HG03175 (cell line): ENCODE results near the gene ASCL2.

ENCODE experiments used
- ATAC-seq: cut with Tn5 transposase; IDR thresholded peaks from one replicate; pipeline ENCODE4 v1.9.1; 2021; ENCODE audit warnings: mild to moderate bottlenecking, moderate library complexity; ENCODE audit not compliant: unreplicated experiment

ASCL2 gene

GRCh38 chr11:2275334-2276279 lies 5.2 kb upstream of the ASCL2 start:
- ATAC-seq, result no peak

DNA sequence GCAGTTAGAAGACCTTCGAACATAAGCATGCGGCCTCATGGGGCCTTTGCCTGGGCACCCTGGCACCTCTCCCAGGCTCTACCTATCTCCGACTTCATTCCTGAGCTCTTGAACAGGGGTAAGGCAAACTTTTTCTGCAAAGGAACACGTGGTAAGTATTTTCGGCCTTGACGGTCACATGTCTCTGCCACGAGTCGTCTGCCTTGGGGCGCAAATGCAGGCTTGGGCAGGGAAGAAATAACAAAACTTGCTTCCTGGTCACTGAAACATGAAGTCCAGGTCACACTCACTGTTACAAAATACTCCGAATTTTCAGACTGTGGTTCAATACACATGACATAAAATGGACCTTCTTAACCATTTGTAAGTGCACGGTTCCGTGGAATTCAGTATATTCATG lies 3.4 kb upstream of the ASCL2 start:
- no peak for ATAC-seq

GRCh38 chr11:2273311-2273710 lies 2.9 kb upstream of the ASCL2 start:
- no peak for ATAC-seq

DNA sequence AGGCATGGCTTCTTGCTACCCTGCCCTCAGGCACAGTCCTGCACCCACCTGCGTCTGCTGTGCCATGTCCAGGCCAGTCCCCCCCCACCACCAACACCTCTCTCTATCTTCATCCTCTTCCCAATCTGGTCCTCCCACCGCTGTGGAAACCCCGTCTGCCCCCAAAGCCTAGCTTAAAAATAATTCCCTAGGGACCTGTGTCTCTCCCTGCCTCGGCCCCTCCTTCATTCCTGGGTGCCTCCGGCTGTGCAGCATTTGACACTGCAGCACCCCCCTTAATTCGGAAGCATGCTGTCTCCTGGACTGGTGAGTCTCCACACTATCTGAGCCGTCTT lies 2.5 kb upstream of the ASCL2 start:
- ATAC-seq, result no peak

GRCh38 chr11:2272228-2272945 lies 2.0 kb upstream of the ASCL2 start:
- ATAC-seq, result no peak

DNA sequence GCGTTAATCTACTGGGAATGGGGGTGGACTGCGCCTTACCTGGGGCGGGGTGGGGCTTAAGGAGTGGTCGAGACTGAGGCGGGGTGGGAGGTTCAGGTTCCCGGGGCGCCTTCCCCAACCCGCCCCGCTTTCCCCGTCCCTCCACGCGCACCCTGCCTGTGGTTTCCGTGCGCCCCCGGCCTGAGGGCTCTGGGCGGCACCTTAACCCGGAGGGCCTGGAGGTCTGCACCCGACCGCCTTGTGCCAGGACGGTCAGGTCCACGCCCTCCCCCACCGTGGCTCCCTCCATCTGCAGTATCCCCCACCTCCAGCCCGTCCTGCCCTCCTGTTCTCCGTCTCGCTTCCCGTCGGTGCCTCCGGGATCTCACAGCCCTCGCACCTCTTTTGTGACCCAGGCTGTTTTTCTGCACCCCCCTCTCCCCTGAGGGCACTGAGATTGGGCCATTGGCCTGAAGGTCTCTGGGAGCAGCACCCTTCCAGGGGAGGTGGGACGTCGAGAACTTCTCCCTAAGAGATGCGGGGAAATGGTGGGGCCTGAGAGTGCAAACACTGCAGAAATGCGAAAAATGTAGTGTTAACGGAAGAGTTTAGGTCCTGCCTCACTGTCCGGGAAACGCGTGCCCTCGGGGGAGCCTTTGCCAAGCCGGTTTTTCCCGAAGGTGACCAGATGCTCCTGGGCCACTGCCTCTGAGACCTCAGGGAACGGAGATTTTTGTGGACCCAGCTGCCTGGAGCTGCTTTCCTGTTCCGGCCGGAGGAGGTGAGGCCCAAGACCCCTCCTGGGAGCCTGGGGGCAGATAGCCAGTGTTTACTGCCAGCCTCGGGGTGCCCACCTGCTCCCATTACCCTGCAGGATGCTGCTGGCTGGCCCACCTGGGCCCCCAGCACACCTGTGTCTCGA lies 1.2 kb upstream of the ASCL2 start:
- no peak for ATAC-seq

- no peak for ATAC-seq
These were observed 614 bp upstream of the ASCL2 start for GRCh38 chr11:2271077-2271326.

GRCh38 chr11:2269601-2270321 lies 627 bp downstream of the ASCL2 start:
- no peak for ATAC-seq

GRCh38 chr11:2268729-2269600 lies 1.4 kb downstream of the ASCL2 start:
- no peak for ATAC-seq

DNA sequence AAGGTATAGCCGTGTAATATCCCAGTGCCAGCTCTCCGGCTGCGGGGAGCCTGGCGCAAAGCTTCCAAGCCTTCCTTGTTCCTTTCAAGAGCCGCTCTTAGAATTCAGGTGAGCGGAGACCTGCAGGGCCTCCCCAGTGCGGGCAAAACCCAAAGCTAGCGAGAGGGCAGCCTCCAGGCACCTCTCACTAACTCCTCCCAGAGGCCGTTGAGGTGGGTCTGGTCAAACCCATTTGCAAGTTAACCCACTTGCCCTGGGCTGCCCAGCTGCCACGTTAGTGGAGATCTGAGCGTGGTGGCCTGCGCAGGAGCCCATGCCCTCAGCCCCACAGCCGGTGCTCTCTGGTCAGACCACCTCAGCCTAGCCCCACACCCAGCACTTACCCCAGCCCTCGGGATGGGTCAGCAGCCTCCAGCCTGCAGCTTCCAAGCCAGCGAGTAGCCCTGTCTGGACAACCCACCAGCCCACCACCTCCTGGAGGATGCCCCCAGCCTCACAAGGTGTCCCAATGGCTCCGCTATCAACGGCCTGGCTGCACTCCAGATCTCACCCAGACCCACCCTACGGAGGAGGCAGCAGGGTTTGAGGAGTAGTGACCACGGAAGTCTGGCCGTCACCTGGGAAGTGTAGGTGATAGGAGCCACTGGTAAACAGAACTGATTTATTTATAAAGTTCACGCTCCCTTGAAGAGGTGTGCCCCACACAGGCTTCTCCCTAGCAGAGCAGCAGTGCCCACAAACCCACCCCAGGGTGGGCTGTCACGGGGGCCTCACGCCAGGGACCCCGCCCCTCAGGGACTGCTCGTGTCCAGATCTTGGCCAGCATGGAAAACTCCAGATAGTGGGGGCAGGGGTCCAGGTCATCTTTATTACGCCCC lies 2.3 kb downstream of the ASCL2 start:
- ATAC-seq, result no peak

GRCh38 chr11:2267306-2267850 lies 3.0 kb downstream of the ASCL2 start:
- ATAC-seq, result no peak

DNA sequence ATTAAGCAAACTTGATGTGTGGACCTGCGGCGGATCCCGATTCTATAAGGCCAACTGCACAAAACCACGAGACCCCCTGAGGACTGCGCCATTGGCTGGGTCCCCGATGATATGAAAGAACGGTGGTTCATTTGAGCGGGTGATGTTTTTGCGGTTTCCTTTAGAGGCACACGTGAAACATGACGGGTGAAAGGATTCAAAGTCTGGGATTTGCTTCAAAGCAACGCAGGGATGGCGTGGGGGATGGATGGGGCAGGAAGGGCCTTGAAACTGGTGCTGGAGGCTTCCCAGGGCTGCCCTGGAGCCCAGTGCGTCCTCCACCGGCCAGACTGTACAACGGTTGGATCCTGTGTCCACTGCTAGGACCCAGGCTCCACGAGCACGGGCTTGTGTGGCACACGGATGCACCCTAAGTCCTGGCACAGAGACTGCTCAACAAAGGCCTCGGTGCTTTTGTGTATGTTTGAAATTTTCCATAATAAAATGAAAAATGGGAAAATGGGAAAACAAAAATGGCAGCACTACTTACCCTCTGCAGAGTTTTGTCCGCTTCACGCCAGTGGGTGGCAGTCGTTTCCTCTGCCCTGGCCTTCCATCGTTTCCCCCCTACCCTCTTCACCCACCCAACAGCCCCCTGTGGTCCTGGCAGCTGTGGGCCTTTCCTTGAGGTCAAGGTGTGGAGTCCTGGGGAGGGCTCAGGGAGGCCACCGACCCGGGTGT lies 3.6 kb downstream of the ASCL2 start:
- no peak for ATAC-seq

GRCh38 chr11:2265854-2266585 lies 4.4 kb downstream of the ASCL2 start:
- no peak for ATAC-seq

- ATAC-seq, result peak; percentile 72
These were observed 5.0 kb downstream of the ASCL2 start for GRCh38 chr11:2265396-2265795.

DNA sequence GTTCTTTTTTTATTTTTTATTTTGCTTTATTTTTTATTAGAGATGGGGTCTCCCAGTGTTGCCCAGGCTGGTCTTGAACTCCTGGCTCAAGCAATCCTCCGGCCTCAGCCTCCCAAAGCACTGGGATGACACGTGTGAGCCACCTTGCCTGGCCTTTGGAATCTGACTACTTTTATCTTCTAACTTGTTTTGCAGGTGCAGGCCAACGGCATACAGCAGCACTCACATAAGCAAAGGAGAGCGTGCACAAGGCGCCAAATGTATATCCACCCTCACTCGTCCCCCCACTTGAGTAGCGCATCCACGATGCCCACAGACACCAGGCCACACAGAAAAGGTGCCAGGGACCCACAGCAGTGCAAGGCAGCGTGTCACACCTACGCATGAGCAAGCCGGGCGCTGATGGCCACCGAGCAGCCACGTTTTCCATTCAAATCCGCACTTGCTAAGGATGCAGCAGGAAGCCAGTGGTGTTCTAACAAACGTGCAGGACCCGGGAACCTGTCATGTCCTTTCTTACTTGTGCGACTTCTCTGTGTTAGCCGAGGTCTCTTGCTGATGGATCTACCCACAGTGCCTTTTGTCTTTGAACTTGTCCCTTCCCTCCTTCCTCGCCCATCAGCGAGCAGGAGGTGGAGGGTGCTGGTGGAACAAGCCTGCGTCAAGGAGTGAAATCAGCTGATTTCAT lies 5.9 kb downstream of the ASCL2 start:
- ATAC-seq, result no peak

DNA sequence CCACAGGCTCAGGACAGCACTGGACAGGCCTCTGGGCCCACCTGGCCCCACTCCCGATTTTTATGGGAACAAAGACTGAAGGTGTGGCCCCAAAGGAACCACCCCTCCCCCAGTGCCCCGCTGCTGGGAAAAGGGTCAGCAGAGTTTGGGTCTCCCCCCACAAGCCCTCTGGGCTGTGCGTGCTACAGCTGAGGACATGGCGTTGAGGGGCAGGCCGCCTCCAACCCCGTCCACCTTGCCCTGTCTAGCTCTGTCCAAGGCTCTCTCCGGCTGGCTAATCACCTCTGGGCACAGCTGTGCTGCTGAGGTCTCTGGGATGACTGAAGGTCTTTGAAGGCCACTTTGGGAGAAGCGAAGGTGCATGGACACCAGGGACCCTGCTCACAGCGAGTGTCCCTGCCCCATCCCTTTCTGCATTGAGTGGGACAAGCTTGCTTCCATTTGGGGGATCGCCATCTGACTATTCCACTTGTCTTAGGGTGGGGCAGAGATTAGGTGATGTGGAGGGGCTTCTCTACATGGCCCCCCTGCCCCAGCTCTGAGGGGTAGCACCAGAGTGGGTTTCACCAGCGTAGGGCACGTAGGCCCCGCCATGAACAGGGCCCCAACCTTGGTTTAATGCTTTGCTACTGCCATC lies 6.5 kb downstream of the ASCL2 start:
- no peak for ATAC-seq
